GM19035 (cell line): Measurements from ENCODE around the gene MPHOSPH8.
"Not testable (repeated sequence)": the region's sequence is repeated elsewhere in the genome, so short reads cannot be mapped to it uniquely, and the experiment has no call there.

Experiments used
- ATAC-seq: cut with Tn5 transposase; IDR thresholded peaks from one replicate; pipeline ENCODE4 v1.9.1; 2021; ENCODE audit not compliant: unreplicated experiment

The MPHOSPH8 gene

GRCh38 chr13:19676168-19676567 is 42.7 kb downstream of the MPHOSPH8 start:
- ATAC-seq, result no peak

GRCh38 chr13:19680751-19681150 is 47.3 kb downstream of the MPHOSPH8 start:
- no peak for ATAC-seq

- no peak for ATAC-seq
Measured at GRCh38 chr13:19681517-19681916, 48.1 kb downstream of the MPHOSPH8 start.

GRCh38 chr13:19685034-19685433 is 51.6 kb downstream of the MPHOSPH8 start:
- no peak for ATAC-seq

- ATAC-seq, result no peak
Measured at GRCh38 chr13:19685437-19685836, 52.0 kb downstream of the MPHOSPH8 start.

GRCh38 chr13:19691447-19691846 is 58.0 kb downstream of the MPHOSPH8 start:
- not testable (repeated sequence) for ATAC-seq

GRCh38 chr13:19695428-19695827 is 62.0 kb downstream of the MPHOSPH8 start:
- ATAC-seq, result no peak

- ATAC-seq, result no peak
Measured at GRCh38 chr13:19695829-19696228, 62.4 kb downstream of the MPHOSPH8 start.

- not testable (repeated sequence) for ATAC-seq
Measured at GRCh38 chr13:19700963-19701362, 67.5 kb downstream of the MPHOSPH8 start.

- ATAC-seq, result not testable (repeated sequence)
Measured at GRCh38 chr13:19701619-19702018, 68.2 kb downstream of the MPHOSPH8 start.

GRCh38 chr13:19704256-19704655 is 70.8 kb downstream of the MPHOSPH8 start:
- ATAC-seq, result not testable (repeated sequence)

GRCh38 chr13:19709039-19709438 is 75.6 kb downstream of the MPHOSPH8 start:
- ATAC-seq, result not testable (repeated sequence)

- ATAC-seq, result not testable (repeated sequence)
Measured at GRCh38 chr13:19709782-19710181, 76.3 kb downstream of the MPHOSPH8 start.

- no peak for ATAC-seq
Measured at GRCh38 chr13:19713186-19713965, 79.9 kb downstream of the MPHOSPH8 start.

GRCh38 chr13:19720039-19720438 is 86.6 kb downstream of the MPHOSPH8 start:
- no peak for ATAC-seq
